Measurements from ENCODE around the gene LRRC45.

Gene LRRC45

DNA sequence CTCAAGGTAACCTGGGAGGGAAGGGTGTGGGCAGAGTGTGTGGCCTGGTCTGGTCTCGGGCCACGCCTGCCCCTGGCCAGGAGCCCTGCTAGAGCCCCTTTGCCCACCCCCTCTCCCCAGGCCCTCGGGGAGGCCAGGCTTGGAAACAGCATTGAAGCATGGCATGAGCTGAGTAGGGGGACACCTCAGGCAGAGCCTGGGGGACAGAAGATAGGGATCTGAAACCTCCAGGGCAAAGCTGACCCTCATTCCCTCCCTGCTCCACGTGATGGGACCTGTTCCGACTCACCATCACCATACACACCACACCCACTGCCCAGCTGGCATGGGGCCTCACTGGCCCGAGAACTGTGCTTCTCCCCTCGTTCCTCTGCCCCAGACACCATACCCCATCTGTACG is 26.0 kb downstream of the LRRC45 start:
- no peak for DNase-seq (ENCODE audit: extremely low read depth in 1 of 2, low read depth in 1 of 2)

DNA sequence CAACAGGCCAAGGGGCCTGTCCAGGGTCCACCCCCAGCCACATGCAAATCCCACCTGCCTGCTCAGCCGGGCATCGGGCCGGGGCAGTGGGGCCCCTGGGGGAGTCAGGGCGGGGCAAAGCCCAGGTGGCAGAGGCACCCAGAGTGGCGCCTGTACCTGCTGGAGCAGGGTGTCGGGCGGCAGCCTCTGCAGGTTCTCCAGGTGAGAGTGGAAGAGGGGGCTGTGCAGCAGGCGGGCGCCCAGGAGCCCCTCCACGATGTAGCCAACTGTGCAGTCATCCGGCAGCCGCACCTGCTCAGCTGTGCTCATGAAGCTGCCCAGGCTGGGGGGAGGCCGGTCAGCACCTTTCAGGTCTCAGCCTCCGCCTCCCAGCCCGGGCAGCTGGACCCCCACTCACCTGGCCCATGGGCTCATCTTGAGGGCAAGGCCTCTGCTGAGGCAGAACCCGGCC is 26.4 kb downstream of the LRRC45 start:
- DNase-seq (ENCODE audit: extremely low read depth in 1 of 2, low read depth in 1 of 2) = no peak

GRCh38 chr17:82050152-82050760 is 27.2 kb downstream of the LRRC45 start:
- no peak for DNase-seq (ENCODE audit: extremely low read depth in 1 of 2, low read depth in 1 of 2)

- DNase-seq (ENCODE audit: extremely low read depth in 1 of 2, low read depth in 1 of 2) = no peak
These were observed 27.9 kb downstream of the LRRC45 start for GRCh38 chr17:82050761-82051641.

GRCh38 chr17:82051776-82052637 is 28.9 kb downstream of the LRRC45 start, which contains the start of the genes GPS1 and RFNG:
TSS of gene GPS1 (plus strand) at chr17:82051898. CDS start at chr17:82051932, 34 bp downstream.
TSS of gene RFNG (minus strand) at chr17:82051811. CDS start at chr17:82051766, 45 bp downstream.
- DNase-seq (ENCODE audit: extremely low read depth in 1 of 2, low read depth in 1 of 2) = peak; percentile 50 to 77

- DNase-seq (ENCODE audit: extremely low read depth in 1 of 2, low read depth in 1 of 2) = no peak
These were observed 29.5 kb downstream of the LRRC45 start for GRCh38 chr17:82052638-82053059.

- no peak for DNase-seq (ENCODE audit: extremely low read depth in 1 of 2, low read depth in 1 of 2)
These were observed 30.0 kb downstream of the LRRC45 start for GRCh38 chr17:82053130-82053529.

GRCh38 chr17:82053556-82054263 is 30.6 kb downstream of the LRRC45 start:
- DNase-seq (ENCODE audit: extremely low read depth in 1 of 2, low read depth in 1 of 2) = no peak

DNA sequence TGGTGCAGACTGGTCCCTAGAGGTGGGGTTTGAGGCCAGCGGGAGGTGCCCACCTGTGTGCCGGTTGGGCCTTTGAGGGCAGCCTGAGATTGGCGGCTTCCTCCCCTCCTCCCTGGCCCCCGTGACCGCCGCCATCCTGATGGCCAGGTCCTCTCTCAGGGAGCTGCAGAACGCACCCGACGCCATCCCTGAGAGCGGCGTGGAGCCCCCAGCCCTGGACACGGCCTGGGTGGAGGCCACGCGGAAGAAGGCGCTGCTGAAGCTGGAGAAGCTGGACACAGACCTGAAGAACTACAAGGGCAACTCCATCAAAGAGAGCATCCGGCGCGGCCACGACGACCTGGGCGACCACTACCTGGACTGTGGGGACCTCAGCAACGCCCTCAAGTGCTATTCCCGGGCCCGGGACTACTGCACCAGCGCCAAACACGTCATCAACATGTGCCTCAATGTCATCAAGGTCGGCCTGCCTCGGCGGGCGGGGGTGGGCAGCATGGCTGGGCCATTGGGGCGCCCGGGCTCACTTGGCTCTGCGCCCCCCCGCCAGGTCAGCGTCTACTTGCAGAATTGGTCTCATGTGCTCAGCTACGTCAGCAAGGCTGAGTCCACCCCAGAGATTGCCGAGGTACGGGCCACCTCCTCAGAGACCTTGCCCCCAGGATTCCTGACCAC is 31.4 kb downstream of the LRRC45 start:
- no peak for DNase-seq (ENCODE audit: extremely low read depth in 1 of 2, low read depth in 1 of 2)

DNA sequence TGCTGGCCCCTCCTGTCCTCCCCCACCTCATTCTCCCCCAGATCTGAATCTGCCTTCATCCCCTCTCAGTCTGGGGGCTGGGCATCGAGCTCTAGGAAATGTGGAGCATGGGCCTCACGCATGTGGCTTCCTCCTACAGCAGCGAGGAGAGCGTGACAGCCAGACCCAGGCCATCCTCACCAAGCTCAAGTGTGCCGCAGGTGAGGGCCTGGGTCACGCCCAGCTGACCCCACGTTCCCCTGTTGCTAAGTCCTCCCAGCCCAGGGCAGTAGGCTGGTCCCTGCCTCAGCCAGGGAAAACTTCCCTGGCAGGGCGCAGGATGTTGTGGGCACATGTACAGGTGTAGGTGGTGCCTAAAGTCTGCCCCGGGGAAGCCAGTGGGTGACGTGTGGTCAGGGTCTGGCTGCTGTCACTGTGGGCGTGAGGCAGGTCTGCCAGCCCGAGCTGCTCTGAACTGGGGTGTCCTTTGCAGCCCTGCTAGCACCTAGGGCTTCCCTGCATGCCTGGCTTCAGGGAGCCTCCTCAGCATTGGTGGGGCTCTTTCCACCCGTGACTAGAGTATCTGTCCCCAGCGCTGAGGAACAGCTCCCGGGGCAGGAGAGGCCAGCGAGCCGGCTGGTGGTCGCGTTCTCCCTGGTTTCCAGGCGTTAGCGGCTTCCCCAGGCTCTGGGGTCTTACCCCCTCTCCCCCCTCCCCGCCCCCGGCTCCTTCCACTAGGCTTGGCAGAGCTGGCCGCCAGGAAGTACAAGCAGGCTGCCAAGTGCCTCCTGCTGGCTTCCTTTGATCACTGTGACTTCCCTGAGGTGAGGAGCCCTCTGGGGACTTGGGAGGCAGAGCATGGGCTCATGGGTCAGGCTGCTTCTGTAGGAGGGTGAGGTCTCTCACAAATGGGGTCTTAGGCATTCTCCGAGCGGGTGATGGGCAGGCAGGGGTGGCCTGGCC is 32.2 kb downstream of the LRRC45 start:
- DNase-seq (ENCODE audit: extremely low read depth in 1 of 2, low read depth in 1 of 2) = no peak

DNA sequence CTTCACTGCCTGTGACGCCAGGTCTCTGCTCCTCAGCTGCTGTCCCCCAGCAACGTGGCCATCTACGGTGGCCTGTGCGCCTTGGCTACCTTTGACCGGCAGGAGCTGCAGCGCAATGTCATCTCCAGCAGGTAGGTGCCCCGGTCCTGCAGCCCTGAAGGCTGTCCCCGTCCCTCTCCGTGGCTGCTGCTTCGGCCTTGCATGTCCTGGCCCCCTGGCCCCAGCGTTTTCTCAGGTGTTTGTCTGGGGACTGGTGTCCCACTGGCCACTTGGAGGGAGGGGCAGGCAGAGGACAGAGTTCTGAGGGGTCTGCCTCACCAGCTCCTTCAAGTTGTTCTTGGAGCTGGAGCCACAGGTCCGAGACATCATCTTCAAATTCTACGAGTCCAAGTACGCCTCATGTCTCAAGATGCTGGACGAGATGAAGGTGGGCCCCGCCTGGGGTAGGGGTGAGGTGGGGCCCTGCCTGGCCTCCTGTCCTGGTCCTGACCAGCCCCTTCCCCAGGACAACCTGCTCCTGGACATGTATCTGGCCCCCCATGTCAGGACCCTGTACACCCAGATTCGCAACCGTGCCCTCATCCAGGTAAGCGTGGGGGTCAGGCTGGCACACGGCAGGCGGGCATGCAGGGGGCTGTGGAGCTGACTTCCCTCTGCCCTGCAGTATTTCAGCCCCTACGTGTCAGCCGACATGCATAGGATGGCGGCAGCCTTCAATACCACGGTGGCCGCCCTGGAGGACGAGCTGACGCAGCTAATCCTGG is 33.0 kb downstream of the LRRC45 start:
- no peak for DNase-seq (ENCODE audit: extremely low read depth in 1 of 2, low read depth in 1 of 2)

DNA sequence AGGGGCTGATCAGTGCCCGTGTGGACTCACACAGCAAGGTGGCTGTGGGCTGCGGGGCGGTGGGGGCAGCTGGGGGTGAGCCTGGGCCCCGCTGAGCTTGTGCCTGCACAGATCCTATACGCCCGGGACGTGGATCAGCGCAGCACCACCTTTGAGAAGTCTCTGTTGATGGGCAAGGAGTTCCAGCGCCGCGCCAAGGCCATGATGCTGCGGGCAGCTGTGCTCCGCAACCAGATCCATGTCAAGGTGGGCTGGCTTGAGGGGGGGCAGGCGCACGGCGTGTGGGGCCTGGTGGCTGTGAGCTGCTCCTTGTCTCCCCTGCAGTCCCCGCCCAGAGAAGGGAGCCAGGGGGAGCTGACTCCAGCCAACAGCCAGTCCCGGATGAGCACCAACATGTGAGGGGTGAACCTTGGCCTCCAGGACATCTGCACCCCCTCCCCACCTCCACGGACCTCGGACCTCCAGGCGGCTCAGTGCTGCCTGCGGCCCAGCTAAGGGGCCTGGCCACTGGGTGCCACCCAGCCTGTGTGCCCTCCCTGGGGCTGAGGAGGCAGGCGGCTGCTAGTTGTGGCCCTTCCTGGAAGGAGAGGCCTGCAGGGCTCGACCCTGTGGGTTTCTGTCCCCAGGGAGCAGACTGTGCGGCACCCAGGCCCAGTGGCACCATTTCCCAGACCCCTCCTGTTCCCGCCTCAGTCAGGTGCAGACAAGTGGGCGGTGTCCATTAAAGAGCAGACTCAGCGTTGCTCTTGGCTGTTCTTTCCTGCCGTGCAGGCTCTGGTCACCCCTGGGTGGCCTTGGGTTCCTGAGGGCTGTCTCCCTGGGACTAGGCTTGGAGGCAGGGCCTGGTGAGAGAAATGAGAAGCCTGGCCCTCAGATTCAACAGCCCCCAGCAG is 33.9 kb downstream of the LRRC45 start:
- no peak for DNase-seq (ENCODE audit: extremely low read depth in 1 of 2, low read depth in 1 of 2)

DNA sequence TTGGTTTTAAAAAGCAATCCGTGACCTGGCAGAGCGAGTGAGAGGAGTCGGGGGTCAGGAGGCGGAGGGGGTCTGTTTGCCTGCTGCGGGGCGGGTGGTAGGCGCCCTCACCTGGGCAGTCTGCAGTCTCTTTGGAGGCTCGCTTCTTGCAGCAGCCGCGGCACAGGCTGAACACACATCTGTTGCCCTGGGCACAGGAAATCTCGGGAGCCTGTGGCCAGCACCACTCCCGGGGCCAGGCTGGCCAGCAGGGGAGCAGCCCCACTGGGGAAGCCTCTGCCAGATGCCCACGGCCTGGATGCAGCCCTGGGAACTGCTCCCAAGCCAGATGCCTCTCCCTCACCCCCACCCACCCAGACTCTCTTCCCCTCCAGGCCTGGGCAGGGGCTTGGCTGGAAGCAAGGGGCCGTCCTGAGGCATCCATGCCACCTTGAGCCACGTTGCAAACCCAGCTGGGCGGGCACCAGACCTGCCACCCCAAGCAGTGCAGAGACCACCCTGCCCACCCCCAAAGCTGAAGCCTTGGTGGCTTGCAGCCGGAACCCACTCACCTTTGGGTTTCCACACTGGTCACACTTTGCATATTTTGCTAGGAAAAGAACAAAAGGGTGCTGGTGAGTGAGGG is 35.2 kb downstream of the LRRC45 start:
- DNase-seq (ENCODE audit: extremely low read depth in 1 of 2, low read depth in 1 of 2) = no peak

GRCh38 chr17:82058855-82059249 is 35.7 kb downstream of the LRRC45 start:
- DNase-seq (ENCODE audit: extremely low read depth in 1 of 2, low read depth in 1 of 2) = no peak

GRCh38 chr17:82059272-82060000 is 36.3 kb downstream of the LRRC45 start:
- DNase-seq (ENCODE audit: extremely low read depth in 1 of 2, low read depth in 1 of 2) = no peak

DNA sequence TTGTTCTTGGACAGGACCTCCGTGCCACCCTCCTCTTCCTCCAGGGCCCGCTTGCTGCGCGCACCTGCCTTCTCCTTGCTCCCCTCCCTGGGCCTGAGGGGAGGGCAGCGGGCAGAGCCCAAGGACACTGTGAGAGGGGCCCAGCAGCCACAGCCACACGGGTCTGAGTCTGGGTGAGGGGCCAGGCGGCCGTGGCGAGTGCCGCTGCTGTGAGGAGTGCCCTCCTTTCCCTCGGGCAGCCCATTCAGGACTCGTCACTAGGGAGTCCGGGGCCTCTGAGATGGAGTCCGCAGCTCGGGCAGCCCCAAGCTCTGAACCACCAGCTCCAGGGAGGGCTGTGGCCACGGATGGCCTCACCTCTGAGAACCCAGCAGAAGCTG is 36.9 kb downstream of the LRRC45 start:
- DNase-seq (ENCODE audit: extremely low read depth in 1 of 2, low read depth in 1 of 2) = no peak

Measured in activated CD8-positive, alpha-beta memory T cell treated with anti-CD3 and anti-CD28 coated beads for 1 hour (primary cell).